GM08714 (cell line): Measurements from ENCODE around the gene SIM2.

Experiments
- H3K4me3 ChIP-seq: fragments of 200-500 bp; sonication (Bioruptor generic); 2 replicates; pipeline ENCODE4 v1.5.1; 2014; ENCODE audit warnings: mild to moderate bottlenecking, low read length, inconsistent platforms
- ZNF274 ChIP-seq: IDR thresholded peaks from 2 replicates; pipeline ENCODE4 v1.6.1; 2012; ENCODE audit warnings: mild to moderate bottlenecking, low read depth, low read length

Gene SIM2

DNA sequence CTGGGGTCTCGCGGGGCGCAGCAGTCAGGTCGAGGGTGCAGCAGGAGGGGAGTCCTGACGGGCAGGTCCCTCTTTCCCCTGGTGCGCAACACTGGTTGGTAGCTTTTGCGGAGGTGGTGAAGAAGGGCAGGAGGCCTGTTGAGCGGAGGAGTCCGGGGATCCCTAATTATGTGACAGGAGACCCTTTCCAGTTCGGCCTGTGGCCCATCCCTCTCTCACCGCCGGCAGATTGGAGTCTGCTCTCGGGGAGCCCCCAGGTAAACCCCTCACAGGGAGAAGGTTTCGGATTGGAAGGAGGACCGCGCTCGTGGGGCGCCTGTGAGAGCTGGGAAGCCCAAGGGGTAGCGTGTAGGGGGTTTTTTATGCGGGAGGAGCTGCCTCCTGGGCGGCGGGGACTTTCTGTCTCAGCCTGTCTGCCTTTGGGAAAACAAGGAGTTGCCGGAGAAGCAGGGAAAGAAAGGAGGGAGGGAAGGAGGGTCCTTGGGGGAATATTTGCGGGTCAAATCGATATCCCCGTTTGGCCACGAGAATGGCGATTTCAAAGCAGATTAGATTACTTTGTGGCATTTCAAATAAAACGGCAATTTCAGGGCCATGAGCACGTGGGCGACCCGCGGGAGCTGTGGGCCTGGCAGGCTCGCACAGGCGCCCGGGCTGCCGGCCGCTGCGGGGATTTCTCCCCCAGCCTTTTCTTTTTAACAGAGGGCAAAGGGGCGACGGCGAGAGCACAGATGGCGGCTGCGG, 9.5 kb downstream of the SIM2 start:
- no peak overlapping the region for H3K4me3 ChIP-seq
- no peak for TF ChIP-seq ZNF274

DNA sequence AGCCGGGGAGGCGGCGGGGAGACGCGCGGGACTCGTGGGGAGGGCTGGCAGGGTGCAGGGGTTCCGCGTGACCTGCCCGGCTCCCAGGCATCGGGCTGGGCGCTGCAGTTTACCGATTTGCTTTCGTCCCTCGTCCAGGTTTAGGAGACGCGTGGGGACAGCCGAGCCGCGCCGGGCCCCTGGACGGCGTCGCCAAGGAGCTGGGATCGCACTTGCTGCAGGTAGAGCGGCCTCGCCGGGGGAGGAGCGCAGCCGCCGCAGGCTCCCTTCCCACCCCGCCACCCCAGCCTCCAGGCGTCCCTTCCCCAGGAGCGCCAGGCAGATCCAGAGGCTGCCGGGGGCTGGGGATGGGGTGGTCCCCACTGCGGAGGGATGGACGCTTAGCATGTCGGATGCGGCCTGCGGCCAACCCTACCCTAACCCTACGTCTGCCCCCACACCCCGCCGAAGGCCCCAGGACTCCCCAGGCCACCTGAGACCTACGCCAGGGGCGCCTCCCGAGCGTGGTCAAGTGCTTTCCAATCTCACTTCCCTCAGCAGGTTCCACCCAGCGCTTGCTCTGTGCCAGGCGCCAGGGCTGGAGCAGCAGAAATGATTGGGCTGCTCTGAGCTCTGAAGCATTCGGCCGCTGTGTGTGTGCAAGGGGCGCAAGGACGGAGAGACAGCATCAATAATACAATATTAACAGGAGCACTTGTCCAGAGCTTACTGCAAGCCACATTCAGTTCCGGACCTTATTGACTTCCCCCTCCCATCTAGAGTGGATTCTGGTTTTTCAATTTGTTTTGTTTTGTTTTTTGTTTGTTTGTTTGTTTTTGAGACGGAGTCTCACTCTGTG, 10.3 kb downstream of the SIM2 start:
- no peak overlapping the region for H3K4me3 ChIP-seq

DNA sequence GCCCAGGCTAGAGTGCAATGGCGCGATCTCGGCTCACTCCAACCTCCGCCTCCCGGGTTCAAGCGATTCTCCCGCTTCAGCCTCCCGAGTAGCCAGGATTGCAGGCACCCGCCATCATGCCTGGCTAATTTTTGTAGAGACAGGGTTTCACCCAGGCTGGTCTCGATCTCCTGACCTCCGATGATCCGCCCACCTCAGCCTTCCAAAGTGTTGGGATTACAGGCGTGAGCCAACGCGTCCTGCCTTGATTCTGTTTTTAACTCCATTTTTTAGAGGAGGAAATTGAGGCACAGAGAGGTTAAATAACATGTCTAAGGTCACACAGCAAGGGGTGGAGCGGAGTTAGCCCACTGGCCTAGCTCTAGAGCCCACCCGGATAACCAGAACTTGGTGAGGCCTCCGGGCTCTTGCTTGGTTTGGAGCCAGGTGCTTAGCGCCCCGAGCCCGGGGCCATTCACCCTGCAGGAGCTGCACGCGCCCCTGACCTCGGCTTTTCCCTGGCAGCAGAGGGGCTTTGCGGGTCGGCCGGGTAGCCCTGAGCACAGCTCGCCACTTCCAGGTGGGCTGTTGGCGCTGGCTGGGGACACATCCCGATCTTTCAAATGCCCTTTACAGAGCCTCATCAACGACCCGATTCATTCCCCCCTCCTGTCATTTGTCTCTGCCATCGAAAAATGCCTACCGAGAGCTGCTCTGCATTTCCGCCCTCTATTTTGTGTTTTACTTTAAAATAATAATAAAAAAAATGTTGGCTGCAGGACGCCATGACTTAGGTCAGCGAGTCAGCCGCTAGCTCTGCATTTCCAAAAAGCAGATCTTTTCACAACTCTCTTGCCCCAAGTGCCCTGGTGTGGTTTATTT, 11.2 kb downstream of the SIM2 start:
- no peak for TF ChIP-seq ZNF274
- no peak overlapping the region for H3K4me3 ChIP-seq

More for the DNA sequence above, 10.3 kb downstream of the SIM2 start:
- no peak for TF ChIP-seq ZNF274

- no peak overlapping the region for H3K4me3 ChIP-seq
- TF ChIP-seq ZNF274 = no peak
These were observed 11.8 kb downstream of the SIM2 start for GRCh38 chr21:36710729-36711048.

GRCh38 chr21:36713746-36714145, 14.8 kb downstream of the SIM2 start:
- TF ChIP-seq ZNF274 = no peak
- no peak overlapping the region for H3K4me3 ChIP-seq

GRCh38 chr21:36716387-36716786, 17.5 kb downstream of the SIM2 start:
- no peak overlapping the region for H3K4me3 ChIP-seq

DNA sequence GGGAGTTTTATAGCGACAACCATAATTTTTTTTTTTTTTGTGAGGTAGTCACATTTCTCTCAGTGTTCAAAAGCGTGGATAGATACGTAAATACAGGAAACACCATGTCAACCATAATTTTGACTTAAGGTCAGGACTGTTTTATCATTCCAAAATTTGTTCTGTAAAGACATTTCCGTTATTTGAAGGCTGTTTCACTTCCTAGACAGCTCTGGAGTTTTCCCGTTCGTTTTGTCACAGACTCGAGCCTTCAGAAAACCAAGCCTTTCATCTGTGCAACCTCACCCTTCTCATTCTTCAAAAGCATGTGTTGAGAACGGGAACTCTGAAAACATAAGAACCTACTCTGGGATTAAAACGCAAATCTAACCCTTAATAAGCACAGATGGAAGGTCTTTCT, 17.9 kb downstream of the SIM2 start:
- no peak overlapping the region for H3K4me3 ChIP-seq
- no peak for TF ChIP-seq ZNF274

More at GRCh38 chr21:36716387-36716786, 17.5 kb downstream of the SIM2 start:
- TF ChIP-seq ZNF274 = no peak

GRCh38 chr21:36717976-36718375, 19.1 kb downstream of the SIM2 start:
- no peak overlapping the region for H3K4me3 ChIP-seq
- no peak for TF ChIP-seq ZNF274

- no peak for TF ChIP-seq ZNF274
- no peak overlapping the region for H3K4me3 ChIP-seq
These were observed 20.1 kb downstream of the SIM2 start for GRCh38 chr21:36718951-36719501.

DNA sequence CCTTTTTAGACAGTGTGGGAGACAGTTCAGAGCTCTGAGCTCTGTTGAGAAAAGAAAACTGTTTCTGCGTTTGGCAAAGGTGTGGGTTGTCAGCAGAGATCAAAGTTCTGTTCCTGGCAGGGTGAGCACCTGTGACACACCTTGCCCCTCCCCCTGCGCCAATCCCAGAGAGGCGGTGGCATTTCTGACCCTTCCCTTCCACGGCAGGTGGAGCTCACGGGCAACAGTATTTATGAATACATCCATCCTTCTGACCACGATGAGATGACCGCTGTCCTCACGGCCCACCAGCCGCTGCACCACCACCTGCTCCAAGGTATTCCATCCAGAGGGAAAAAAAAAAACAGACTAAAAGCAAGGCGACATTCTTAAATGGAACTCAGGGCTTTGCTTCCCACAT, 20.7 kb downstream of the SIM2 start:
- no peak overlapping the region for H3K4me3 ChIP-seq
- TF ChIP-seq ZNF274 = no peak

GRCh38 chr21:36721817-36722216, 22.9 kb downstream of the SIM2 start:
- no peak for TF ChIP-seq ZNF274
- no peak overlapping the region for H3K4me3 ChIP-seq

DNA sequence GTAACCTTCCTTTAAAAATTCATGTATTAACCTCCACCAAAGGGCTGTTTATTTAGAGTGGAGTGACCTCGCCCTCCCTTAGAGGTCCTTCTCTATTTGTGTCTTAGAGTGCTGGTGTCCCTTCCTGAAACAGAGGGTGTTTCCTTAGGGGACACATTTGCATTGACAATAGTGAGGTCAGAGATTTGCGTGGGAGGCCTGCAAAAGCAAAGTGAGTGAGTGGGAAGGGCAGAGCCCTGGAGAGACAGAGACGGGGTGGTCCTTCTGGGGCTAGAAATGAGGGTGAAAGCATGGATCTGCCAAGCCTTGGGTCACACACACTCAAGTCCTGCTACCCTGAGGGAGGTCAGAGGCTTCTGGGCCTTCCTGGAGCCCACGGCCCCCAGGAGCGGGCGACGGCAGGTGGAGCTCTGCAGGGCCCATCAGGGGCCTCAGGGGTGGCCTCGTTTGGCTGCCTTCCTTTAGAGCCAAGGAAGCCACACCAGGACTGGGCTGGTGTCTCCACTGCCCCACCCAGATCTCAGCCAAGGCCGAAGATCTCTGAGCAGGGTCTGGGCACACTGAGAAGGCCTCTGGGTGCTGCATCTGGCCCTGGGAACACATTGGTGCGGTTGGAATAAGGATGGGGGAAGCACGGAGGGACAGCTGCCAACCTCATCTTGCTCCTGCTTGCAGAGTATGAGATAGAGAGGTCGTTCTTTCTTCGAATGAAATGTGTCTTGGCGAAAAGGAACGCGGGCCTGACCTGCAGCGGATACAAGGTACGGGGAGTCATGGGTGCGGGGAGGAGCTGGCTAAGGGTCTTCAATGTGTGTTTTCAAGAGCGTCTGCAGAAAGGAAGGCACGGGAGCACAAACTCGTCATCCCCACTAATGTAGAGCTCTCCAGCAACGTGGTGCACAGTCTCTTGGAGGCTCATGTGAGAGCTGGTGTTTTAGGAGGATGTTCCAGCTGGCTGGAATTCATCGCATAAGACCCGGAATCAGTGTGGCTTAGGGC, 23.8 kb downstream of the SIM2 start:
- TF ChIP-seq ZNF274 = no peak

GRCh38 chr21:36723371-36723881, 24.5 kb downstream of the SIM2 start:
- TF ChIP-seq ZNF274 = no peak

More for the DNA sequence above, 23.8 kb downstream of the SIM2 start:
- no peak overlapping the region for H3K4me3 ChIP-seq

More at GRCh38 chr21:36723371-36723881, 24.5 kb downstream of the SIM2 start:
- no peak overlapping the region for H3K4me3 ChIP-seq
